ENCODE data around the gene FAM111B. TPM values are rescaled to one million over a fixed set of nuclear protein-coding genes. Genes with fewer than 3 reads are reported as not detected.

FAM111B gene
- total RNA-seq, 1 donor from 2014 or later: 1.2 TPM

DNA sequence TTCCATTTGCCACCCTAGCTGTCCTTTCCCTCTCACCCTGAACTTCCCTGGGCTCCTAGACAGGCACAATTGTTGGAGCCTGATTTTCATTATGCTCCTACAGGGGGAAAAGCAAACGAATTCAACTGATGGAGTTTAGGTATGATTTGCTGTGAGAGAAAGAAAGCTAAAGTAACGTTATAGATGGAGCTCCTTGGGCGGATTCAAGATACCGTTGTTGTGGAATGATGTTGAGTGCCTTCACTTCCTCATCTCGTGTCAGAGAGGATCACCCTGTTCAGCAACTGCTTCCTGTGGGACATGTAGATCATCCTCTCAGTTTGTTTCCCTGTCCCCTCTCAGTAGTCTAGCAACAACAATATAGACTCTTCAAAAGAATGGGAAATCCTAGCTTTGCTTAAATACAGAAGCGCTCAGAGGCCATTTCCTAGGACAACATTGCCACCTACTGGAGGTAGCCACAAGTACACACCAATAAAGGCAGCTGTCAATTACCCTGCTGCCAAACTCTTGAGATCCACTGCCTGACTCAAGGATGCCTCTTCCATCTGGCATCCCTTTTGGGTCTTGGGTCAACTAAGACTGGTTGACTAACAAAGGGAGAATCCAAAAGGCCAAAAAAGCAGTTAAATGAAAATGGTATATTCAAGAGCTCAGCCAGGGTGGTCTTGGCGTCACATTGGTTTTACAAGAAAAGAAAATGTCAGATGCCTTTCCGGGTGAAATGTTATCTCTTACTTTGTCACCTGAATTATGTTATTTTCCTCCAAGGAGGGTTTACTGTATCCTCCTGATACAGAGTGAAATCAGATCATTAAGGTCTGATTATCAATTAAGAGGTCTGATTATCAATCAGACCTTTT is 51.4 kb downstream of the FAM111B start:
- no peak for DNase-seq (ENCODE audit: extremely low spot score in 2 of 2)
- Histone ChIP-seq H3K27me3 (no peaks in the 10 kb centered on the region), H3K27ac (no peak overlapping the region), H3K9me3 (no peaks in the 10 kb centered on the region), H3K4me1 (peaks cover 3% of the 10 kb centered on the region), H3K36me3 (no peaks in the 10 kb centered on the region), H3K4me3 (no peak overlapping the region)
- TF ChIP-seq POLR2A (IDR thresholded peaks at IDR 0.05) (no peak), CTCF (IDR thresholded peaks at IDR 0.05) (peak; percentile 35 to 79 (median 66))
- intact Hi-C loops (cut with DNase I): loop anchor here (2.0 to 10.0 kb wide), 2 partner anchors 62 to 504 kb away; no protein-coding TSS in a partner anchor

GRCh38 chr11:59164028-59164427 is 57.0 kb downstream of the FAM111B start:
- Histone ChIP-seq H3K27me3 (no peaks in the 10 kb centered on the region), H3K9me3 (no peaks in the 10 kb centered on the region), H3K4me1 (no peaks in the 10 kb centered on the region), H3K4me3 (no peak overlapping the region), H3K36me3 (no peaks in the 10 kb centered on the region), H3K27ac (no peak overlapping the region)
- intact Hi-C loops (cut with DNase I): no loop called here
- DNase-seq (ENCODE audit: extremely low spot score in 2 of 2): no peak
- TF ChIP-seq POLR2A (IDR thresholded peaks at IDR 0.05) (no peak), CTCF (IDR thresholded peaks at IDR 0.05) (no peak), POLR2AphosphoS5 (IDR thresholded peaks at IDR 0.05; ENCODE audit: insufficient read depth in 1 of 2, low read depth in 1 of 2) (no peak)

- no peaks in the 10 kb centered on the region for H3K9me3 ChIP-seq
- no peaks in the 10 kb centered on the region for H3K27me3 ChIP-seq
- peaks cover 24% of the 10 kb centered on the region for H3K4me1 ChIP-seq
- H3K27ac ChIP-seq: peak within 1 kb of the TSS; percentile 76
- intact Hi-C loops (cut with DNase I): loop anchor here (1.0 to 5.0 kb wide), 2 partner anchors 36 to 111 kb away; no protein-coding TSS in a partner anchor
- H3K4me3 ChIP-seq: peak within 1 kb of the TSS; percentile 53 to 90
- DNase-seq (ENCODE audit: extremely low spot score in 2 of 2): peak in 1 of 2 donors; percentile 95
- peak; percentile 87 to 96 (median 91) for TF ChIP-seq CTCF (IDR thresholded peaks at IDR 0.05)
- peak in 1 of 2 donors; percentile 7 for TF ChIP-seq POLR2A (IDR thresholded peaks at IDR 0.05)
- TF ChIP-seq POLR2AphosphoS5 (IDR thresholded peaks at IDR 0.05; ENCODE audit: insufficient read depth in 1 of 2, low read depth in 1 of 2): peak in 1 of 2 donors; percentile 73
- no peaks in the 10 kb centered on the region for H3K36me3 ChIP-seq
Measured at GRCh38 chr11:59171508-59172322, 64.7 kb downstream of the FAM111B start, which contains the start of gene DTX4. Gene DTX4 (plus strand): TSS chr11:59172132. CDS start chr11:59172596, 464 bp downstream.

GRCh38 chr11:59172345-59173079 is 65.5 kb downstream of the FAM111B start:
- Histone ChIP-seq H3K4me1 (peaks cover 24% of the 10 kb centered on the region), H3K4me3 (peak overlapping the region; percentile 53 to 90), H3K36me3 (no peaks in the 10 kb centered on the region), H3K9me3 (no peaks in the 10 kb centered on the region), H3K27me3 (no peaks in the 10 kb centered on the region), H3K27ac (peak overlapping the region; percentile 76)
- DNase-seq (ENCODE audit: extremely low spot score in 2 of 2): no peak
- intact Hi-C loops (cut with DNase I): loop anchor here (1.0 to 5.0 kb wide), 2 partner anchors 35 to 110 kb away; no protein-coding TSS in a partner anchor
- TF ChIP-seq POLR2AphosphoS5 (IDR thresholded peaks at IDR 0.05; ENCODE audit: insufficient read depth in 1 of 2, low read depth in 1 of 2) (no peak), POLR2A (IDR thresholded peaks at IDR 0.05) (no peak), CTCF (IDR thresholded peaks at IDR 0.05) (no peak)
